Hepatocyte (in vitro differentiated cells): Measurements from ENCODE around the gene SLC16A3. TPM values are rescaled to one million over a fixed set of nuclear protein-coding genes. Genes with fewer than 3 reads are reported as not detected.

Source experiments
- DNase-seq: peaks from one replicate; pipeline ENCODE4 v3.0.0-alpha.2; 2016; ENCODE audit warnings: low spot score
- H2AFZ ChIP-seq: fragments of 200-600 bp; sonication (generic); 2 replicates; pipeline ENCODE4 v1.6.0; 2016; ENCODE audit warnings: antibody characterized with exemption, mild to moderate bottlenecking
- H3K27ac ChIP-seq: fragments of 200-600 bp; sonication (generic); 2 replicates; pipeline ENCODE4 v1.5.1; 2016; ENCODE audit warnings: mild to moderate bottlenecking
- H3K27me3 ChIP-seq: fragments of 200-600 bp; sonication (generic); 2 replicates; pipeline ENCODE4 v1.6.1; 2016
- H3K36me3 ChIP-seq: fragments of 200-600 bp; sonication (generic); replicated peaks from 2 replicates; pipeline ENCODE4 v1.5.1; 2016; ENCODE audit warnings: low read depth; ENCODE audit not compliant: insufficient read depth
- H3K4me1 ChIP-seq: fragments of 200-600 bp; sonication (generic); 2 replicates; pipeline ENCODE4 v1.5.1; 2016; ENCODE audit warnings: mild to moderate bottlenecking, moderate library complexity; ENCODE audit not compliant: insufficient read depth
- H3K4me2 ChIP-seq: fragments of 200-600 bp; sonication (generic); 2 replicates; pipeline ENCODE4 v1.6.0; 2016
- H3K4me3 ChIP-seq: fragments of 200-600 bp; sonication (generic); 2 replicates; pipeline ENCODE4 v1.5.1; 2016; ENCODE audit warnings: mild to moderate bottlenecking
- H3K79me2 ChIP-seq: fragments of 200-600 bp; sonication (generic); 2 replicates; pipeline ENCODE4 v1.6.0; 2017; ENCODE audit warnings: mild to moderate bottlenecking
- H3K9me2 ChIP-seq: fragments of 200-600 bp; sonication (generic); replicated peaks from 2 replicates; pipeline ENCODE4 v1.6.0; 2017; ENCODE audit warnings: mild to moderate bottlenecking; ENCODE audit not compliant: insufficient read depth
- H3K9me3 ChIP-seq: fragments of 200-600 bp; sonication (generic); 2 replicates; pipeline ENCODE4 v1.5.1; 2016; ENCODE audit warnings: low read depth, mild to moderate bottlenecking
- H4K20me1 ChIP-seq: fragments of 200-600 bp; sonication (generic); 2 replicates; pipeline ENCODE4 v1.6.0; 2016; ENCODE audit warnings: mild to moderate bottlenecking; ENCODE audit not compliant: insufficient read depth, poor library complexity, severe bottlenecking
- CTCF ChIP-seq: fragments of 200-600 bp; sonication (generic); IDR thresholded peaks from 2 replicates; pipeline ENCODE4 v1.5.1; 2016; ENCODE audit warnings: antibody characterized with exemption, mild to moderate bottlenecking; ENCODE audit not compliant: poor library complexity
- EZH2 ChIP-seq: fragments of 200-600 bp; sonication (generic); IDR thresholded peaks from 2 replicates; pipeline ENCODE4 v1.6.1; 2016; ENCODE audit warnings: antibody characterized with exemption, mild to moderate bottlenecking, borderline replicate concordance
- EZH2phosphoT487 ChIP-seq: fragments of 200-600 bp; sonication (generic); IDR thresholded peaks from one replicate; pipeline ENCODE4 v1.6.1; 2018; ENCODE audit warnings: antibody characterized with exemption, mild to moderate bottlenecking, low read depth, moderate library complexity; ENCODE audit not compliant: unreplicated experiment, severe bottlenecking
- WGBS: methylation state at CpG from one replicate; pipeline ENCODE4 v1.1.6; 2016; ENCODE audit warnings: low lambda C conversion rate; ENCODE audit errors: missing lambda C conversion rate; 5-methylcytosine and 5-hydroxymethylcytosine counted together
- polyA plus RNA-seq: library from polyadenylated mRNA; unstranded; fragments of >200 nt; fragmentation: Nextera tagmentation; extraction: Ambion mirVana; gene quantifications from 2 replicates; pipeline ENCODE4 v1.2.1, GENCODE V29; 2016
- total RNA-seq: library from RNA; depleted of rRNA; stranded (reverse); fragments of >200 nt; gene quantifications from 2 replicates; pipeline ENCODE4 v1.2.3, GENCODE V29; 2014

SLC16A3 gene
- total and polyA plus RNA-seq, 2 experiments from 2014 or later = 125 to 290 TPM

GRCh38 chr17:82232876-82233785 lies 4.3 kb downstream of the SLC16A3 start:
- H2AFZ ChIP-seq = no peak overlapping the region
- H3K4me2 ChIP-seq = peak overlapping the region; percentile 99
- no peaks in the 10 kb centered on the region for H3K27me3 ChIP-seq
- H3K4me1 ChIP-seq = peaks cover 53% of the 10 kb centered on the region
- peaks cover 27% of the 10 kb centered on the region for H4K20me1 ChIP-seq
- H3K9me2 ChIP-seq = no peaks in the 10 kb centered on the region
- no peak for DNase-seq
- no peaks in the 10 kb centered on the region for H3K36me3 ChIP-seq
- WGBS = 91% methylated on average over 16 of the region's 21 CpGs
- H3K79me2 ChIP-seq = peaks cover 41% of the 10 kb centered on the region
- H3K27ac ChIP-seq = no peak overlapping the region
- no peaks in the 10 kb centered on the region for H3K9me3 ChIP-seq
- no peak overlapping the region for H3K4me3 ChIP-seq
- no peak for TF ChIP-seq CTCF
- TF ChIP-seq EZH2phosphoT487 = no peak

GRCh38 chr17:82234211-82235055 lies 5.6 kb downstream of the SLC16A3 start:
- no peak overlapping the region for H3K4me3 ChIP-seq
- peaks cover 24% of the 10 kb centered on the region for H4K20me1 ChIP-seq
- H3K9me2 ChIP-seq = no peaks in the 10 kb centered on the region
- 44% methylated on average over 24 of the region's 26 CpGs for WGBS
- H3K9me3 ChIP-seq = no peaks in the 10 kb centered on the region
- TF ChIP-seq CTCF = no peak
- TF ChIP-seq EZH2phosphoT487 = no peak
- no peak for TF ChIP-seq EZH2
- peaks cover 52% of the 10 kb centered on the region for H3K4me1 ChIP-seq
- peaks cover 37% of the 10 kb centered on the region for H3K79me2 ChIP-seq
- DNase-seq = no peak
- no peaks in the 10 kb centered on the region for H3K36me3 ChIP-seq
- H3K4me2 ChIP-seq = peak overlapping the region; percentile 64
- no peaks in the 10 kb centered on the region for H3K27me3 ChIP-seq
- peak overlapping the region; percentile 7 for H3K27ac ChIP-seq
- H2AFZ ChIP-seq = no peak overlapping the region

- H3K4me1 ChIP-seq = peaks cover 50% of the 10 kb centered on the region
- H3K27me3 ChIP-seq = no peaks in the 10 kb centered on the region
- no peaks in the 10 kb centered on the region for H3K9me2 ChIP-seq
- H3K9me3 ChIP-seq = no peaks in the 10 kb centered on the region
- peak overlapping the region; percentile 80 for H3K27ac ChIP-seq
- DNase-seq = no peak
- H4K20me1 ChIP-seq = peaks cover 17% of the 10 kb centered on the region
- no peaks in the 10 kb centered on the region for H3K36me3 ChIP-seq
- no peak overlapping the region for H3K4me3 ChIP-seq
- TF ChIP-seq EZH2 (no peak), CTCF (no peak), EZH2phosphoT487 (no peak)
- 82% methylated on average over 19 of the region's 19 CpGs for WGBS
- peak overlapping the region; percentile 64 for H3K4me2 ChIP-seq
- H2AFZ ChIP-seq = no peak overlapping the region
- peaks cover 30% of the 10 kb centered on the region for H3K79me2 ChIP-seq
Observed at GRCh38 chr17:82235056-82235774, 6.4 kb downstream of the SLC16A3 start.
